Erythroblast (primary cell): ENCODE results near the gene CBLN1.

Source experiments
- GATA1 ChIP-seq: IDR thresholded peaks from 2 replicates; pipeline ENCODE4 v1.6.1; 2011; ENCODE audit warnings: low read depth, mild to moderate bottlenecking, control low read depth, low read length, moderate library complexity
- POLR2A ChIP-seq: IDR thresholded peaks from 2 replicates; pipeline ENCODE4 v1.6.1; 2011; ENCODE audit warnings: mild to moderate bottlenecking, low read length

- TF ChIP-seq POLR2A (no peak), GATA1 (no peak)
These were observed 4.8 kb downstream of the CBLN1 start for GRCh38 chr16:49276646-49277385.
